NCI-H748 treated with DMSO at 0.1 percent for 48 hours (cell line): ENCODE measurements around the gene MPPE1.
"Not testable (repeated sequence)": the region's sequence is repeated elsewhere in the genome, so short reads cannot be mapped to it uniquely, and the experiment has no call there.

Experiments
- DNase-seq: peaks from one replicate; lab custom pipeline; 2025; lab: John Stamatoyannopoulos, UW

Gene MPPE1

GRCh38 chr18:11925800-11926481 lies 17.8 kb upstream of the MPPE1 start:
- no peak for DNase-seq

DNA sequence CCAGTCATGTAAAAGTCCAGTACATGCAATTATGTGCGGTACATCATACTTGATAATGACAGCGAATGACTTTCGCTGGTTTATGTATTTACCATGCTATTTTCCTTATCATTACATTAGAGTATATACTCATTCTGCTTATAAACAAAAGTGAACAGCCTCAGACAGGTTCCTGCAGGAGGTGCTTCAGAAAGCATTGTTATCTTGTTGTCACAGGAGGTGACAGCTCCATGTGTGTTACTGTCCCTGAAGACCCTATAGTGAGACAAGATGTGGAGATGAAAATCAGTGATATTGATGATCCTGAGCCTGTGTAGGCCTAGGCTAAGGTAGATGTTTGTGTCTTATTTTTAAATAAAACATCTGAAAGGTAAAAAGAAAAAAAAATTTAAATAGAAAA lies 15.3 kb upstream of the MPPE1 start:
- DNase-seq: no peak

DNA sequence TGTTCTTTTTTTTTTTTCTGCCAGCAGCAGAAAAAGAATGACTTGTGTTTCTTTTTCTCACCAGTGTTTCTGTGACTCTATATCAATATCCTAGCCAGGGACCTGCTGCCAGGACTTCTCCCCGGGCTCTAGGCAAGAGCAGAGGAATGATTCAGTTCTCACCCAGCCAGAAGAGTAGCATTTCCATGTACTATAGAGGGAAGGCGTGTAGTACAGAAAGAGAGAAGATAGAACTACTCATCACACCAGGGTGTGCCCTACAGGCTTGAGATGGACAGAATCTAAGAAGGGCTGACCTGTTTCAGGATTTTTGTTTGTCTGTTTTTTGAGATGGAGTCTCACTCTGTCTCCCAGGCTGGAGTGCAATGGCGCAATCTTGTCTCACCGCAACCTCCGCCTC lies 11.4 kb upstream of the MPPE1 start:
- not testable (repeated sequence) for DNase-seq

- not testable (repeated sequence) for DNase-seq
Observed at GRCh38 chr18:11916880-11917279, 8.8 kb upstream of the MPPE1 start.

DNA sequence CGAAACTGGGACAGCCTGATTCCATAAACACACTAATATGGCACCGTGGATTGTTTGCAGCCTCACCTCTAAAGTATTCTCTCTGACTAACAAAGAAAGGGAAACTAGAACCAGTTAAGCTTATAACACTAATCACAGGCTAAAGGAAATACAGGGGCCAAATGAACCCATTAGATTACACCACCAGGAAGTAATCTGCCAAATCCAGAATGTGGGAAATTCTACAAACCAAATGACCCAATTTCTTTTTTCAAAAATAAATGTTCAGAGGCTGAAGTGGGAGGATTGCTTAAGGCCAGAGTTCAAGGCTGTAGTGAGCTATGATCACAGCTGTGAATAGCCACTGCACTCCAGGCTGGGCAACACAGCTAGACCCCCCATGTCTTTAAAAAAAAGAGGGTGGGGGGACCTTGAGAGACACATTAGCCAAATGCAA lies 1.5 kb upstream of the MPPE1 start:
- no peak for DNase-seq

DNA sequence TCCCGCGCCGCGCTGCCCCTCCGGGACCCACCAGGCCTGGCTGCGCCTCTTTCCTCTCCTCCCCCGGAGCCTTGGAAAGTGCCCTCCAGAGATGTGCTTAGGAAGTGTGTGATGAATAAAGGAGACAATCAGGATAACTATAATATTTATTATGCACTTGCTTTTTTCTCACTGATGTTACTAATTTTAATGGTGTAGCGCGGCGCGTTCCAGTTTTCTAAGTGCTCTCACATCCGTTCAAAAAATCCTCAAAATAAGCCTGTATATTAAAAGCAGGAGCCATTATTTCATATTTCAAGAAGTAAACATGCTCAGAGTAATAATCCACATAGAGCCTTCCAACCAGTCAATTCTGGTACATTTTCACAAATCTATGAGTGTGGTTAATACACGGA lies 941 bp upstream of the MPPE1 start:
- DNase-seq: no peak

- DNase-seq: no peak
Observed at GRCh38 chr18:11906926-11907874, 917 bp downstream of the MPPE1 start.

DNA sequence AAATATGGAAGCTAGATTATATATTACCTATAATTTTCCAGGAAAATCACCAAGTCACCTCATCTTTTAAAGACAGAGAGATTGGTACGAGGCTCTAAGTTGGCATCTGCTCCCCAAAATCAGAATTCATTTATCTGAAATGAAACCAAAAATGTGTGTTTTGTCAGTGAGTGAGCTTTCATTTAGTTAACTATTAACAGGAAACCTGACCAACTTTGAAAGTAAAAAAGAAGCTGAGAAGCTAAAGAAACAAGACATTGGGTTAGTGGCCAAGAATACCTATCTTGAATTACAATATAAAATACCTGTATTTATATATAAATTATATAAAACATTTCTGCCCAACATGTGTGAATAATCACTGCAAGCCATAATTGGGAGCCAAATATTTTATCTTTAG lies 1.9 kb downstream of the MPPE1 start:
- DNase-seq: no peak

GRCh38 chr18:11905613-11906012 lies 2.5 kb downstream of the MPPE1 start:
- no peak for DNase-seq

DNA sequence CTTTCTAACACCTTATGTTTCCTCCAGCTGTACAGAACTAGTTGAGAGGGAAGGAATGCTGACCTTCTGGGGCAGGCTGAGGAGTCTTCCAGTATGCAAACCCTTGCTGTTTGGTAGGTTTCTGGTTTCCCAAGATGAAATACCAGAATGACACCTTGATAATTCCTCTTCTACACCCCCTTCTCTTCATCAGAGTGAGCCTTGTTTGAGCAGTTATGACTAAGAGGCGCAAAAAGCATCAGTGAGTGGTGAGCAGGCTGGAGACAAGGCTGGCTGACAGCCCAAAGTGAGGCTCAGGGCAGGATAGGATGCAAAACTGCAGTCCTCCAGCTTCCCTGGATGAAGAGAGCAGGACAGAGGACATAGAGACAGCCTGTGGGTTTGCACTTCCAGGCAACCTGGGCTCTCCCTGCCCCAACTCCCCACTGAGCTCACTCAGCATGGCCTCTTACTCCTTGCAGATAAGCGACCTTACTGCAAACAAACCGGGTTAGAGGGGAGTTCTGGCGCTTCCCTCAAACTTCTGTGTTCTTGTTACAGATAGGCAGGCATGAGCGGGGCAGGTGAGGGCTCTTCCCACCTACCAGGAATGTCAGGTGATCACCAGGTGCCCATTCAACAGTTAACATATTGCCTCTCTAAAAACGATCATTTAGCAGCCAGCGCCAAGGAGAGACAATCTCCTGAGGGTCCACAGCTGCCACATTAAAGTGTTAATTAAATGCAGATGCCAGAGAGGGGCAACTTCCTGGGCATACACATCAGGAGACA lies 5.4 kb downstream of the MPPE1 start:
- DNase-seq: no peak

DNA sequence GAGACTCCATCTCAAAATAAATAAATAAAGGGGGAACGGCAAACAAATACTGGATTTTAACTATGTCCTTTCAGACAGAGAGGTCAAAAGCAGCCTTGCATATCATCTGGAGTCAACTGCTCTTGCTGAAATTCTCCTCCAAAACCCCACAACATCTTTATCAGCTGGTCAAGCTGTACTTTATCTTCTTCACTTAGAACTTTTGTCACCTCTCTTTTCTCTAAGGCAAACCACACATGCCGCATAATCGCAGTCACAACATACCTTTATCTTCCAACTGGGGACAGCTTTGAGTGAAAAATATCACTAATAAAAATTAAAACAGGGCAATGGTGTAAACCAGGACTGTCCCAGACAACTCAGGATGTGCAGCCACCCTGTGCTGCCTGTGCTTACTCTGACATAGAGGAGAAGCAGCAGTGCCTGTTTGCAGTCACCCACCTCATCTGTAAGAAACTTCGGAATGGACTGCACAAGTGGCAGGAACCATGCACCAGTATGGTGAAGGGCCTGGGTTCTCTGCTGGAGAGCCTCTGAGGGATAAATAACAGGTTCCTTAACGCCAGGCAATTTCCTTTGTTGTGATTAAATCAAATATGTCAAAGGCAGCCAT lies 6.2 kb downstream of the MPPE1 start:
- no peak for DNase-seq

DNA sequence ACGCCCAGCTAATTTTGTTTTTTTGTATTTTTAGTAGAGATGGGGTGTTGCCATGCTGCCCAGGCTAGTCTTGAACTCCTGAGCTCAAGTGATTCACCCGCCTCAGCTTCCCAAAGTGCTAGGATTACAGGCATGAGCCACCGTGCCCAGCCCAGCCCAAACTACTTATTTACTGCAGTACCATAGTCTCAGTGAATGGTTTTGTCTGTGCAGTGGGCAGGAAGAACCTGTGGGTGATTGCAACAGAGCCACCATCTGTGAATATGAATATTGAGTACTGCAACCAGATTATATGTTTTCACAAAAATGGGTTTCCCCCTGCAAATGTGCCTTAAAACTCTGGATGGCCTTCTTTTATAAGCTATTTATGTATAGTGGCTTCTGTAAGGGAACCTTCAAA lies 9.1 kb downstream of the MPPE1 start:
- DNase-seq: no peak

GRCh38 chr18:11897781-11898180 lies 10.3 kb downstream of the MPPE1 start:
- DNase-seq: no peak

DNA sequence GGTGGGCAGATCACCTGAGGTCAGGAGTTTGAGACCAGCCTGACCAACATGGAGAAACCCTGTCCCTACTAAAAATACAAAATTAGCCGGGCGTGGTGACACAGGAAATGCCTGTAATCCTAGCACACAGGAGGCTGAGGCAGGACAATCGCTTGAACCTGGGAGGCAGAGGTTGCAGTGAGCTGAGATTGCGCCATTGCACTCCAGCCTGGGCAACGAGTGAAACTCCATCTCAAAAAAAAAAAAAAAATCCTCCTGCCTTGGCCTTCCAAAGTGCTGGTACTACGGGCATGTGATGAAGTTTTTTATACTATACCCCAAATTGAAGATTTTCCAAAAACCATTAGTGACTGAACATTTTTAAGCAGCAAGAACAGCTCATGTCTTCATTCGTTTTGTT lies 15.7 kb downstream of the MPPE1 start:
- not testable (repeated sequence) for DNase-seq

DNA sequence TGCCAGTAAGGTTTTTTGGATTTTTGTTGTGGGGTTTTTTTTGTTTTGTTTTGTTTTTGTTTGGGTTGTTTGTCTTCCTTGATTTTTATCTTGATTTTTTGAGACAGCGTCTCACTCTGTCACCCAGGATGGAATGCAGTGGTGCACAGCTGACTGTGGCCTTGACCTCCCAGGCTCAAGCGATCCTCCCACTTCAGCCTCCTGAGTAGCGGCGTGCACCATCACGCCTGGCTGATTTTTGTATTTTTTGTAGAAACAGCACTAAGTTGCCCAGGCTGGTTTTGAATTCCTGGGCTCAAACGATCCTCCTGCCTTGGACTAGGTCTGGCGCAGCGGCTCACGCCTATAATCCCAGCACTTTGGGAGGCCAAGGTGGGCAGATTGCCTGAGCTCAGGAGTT lies 16.4 kb downstream of the MPPE1 start:
- DNase-seq: no peak

DNA sequence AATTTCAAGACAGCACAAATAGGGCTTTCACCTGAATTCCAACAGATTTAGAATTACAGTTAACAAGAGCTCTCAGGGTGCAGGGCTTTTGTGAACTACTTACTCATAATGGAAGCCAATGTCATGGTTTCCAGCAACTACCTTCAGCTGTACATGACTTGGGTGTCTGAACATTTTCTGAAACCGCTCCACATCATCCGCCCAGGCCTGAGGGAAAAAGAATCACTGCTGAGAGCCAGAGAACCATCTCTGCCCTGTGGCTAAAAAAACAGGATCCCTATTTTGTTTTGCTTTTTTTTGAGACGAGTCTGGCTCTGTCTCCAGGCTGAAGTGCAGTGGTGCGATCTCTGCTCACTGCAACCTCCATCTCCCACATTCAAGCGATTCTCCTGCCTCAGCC lies 18.8 kb downstream of the MPPE1 start:
- no peak for DNase-seq

- DNase-seq: no peak
Observed at GRCh38 chr18:11888726-11889125, 19.4 kb downstream of the MPPE1 start.

GRCh38 chr18:11887328-11888128 lies 20.6 kb downstream of the MPPE1 start:
- DNase-seq: no peak

- no peak for DNase-seq
Observed at GRCh38 chr18:11886577-11887110, 21.5 kb downstream of the MPPE1 start.

DNA sequence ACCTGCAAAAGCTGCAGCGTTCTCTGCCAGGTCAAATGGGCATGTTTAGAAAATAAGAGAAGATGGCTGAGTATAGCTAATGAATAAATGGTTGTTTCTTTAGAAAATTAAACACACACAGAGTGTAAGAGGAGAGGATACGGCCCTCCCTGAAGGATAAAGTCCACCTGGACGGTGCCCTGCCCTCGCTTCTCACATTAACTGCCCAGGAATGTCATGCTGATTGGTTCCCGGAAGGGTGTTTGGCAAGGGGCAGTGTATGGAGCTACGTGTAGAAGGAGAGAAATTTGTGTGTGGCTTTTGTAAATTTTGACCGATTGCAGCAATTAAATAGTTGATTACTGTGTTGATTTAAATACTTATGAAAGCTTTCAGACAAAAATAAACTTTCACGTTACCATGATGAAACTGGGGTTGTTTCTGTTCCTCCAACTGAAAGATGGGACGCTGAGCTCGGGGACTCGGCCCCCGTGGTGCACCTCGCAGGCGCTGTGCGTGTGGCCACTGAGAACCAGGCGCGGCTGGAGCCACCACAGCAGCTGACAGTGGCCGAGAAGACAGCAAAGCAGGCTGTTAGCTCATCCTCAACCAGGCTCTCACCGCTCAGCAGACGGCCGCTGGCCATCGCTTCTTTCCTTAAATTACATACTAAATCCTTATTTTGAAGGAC lies 22.7 kb downstream of the MPPE1 start:
- no peak for DNase-seq
